K562 (cell line): ENCODE results near the gene NUFIP2. TPM values are rescaled to one million over a fixed set of nuclear protein-coding genes. Genes with fewer than 3 reads are reported as not detected.

ENCODE experiments used
- CC2D1A ChIP-seq: fragments of 450-650 bp; IDR thresholded peaks from 2 replicates; pipeline ENCODE4 v1.6.1; 2017; ENCODE audit warnings: mild to moderate bottlenecking
- ETV1 ChIP-seq: fragments of 450-650 bp; conservative IDR thresholded peaks from 2 replicates; pipeline ENCODE4 v1.6.1; 2016; ENCODE audit warnings: missing genetic modification characterization, control low read depth, low read depth, missing compliant biosample characterization
- FOS ChIP-seq: IDR thresholded peaks from 3 replicates; pipeline ENCODE4 v1.6.1; 2011; ENCODE audit not compliant: insufficient read length; ENCODE audit errors: extremely low read depth
- FOXK2 ChIP-seq, 2 experiments: fragments of 450-650 bp; IDR thresholded peaks in 1 of 2; conservative IDR thresholded peaks in 1 of 2; 2 replicates each; pipeline ENCODE4 v1.6.1; 2016; ENCODE audit warnings: low read depth in 2 of 2, mild to moderate bottlenecking in 1 of 2
- GTF2A2 ChIP-seq: IDR thresholded peaks from 2 replicates; pipeline ENCODE4 v1.6.1; 2016; ENCODE audit warnings: mild to moderate bottlenecking, missing genetic modification characterization, missing compliant biosample characterization
- MAZ ChIP-seq, 2 experiments: fragments of 450-650 bp in 1 of 2; sonication (generic) in 1 of 2; formaldehyde crosslinking; IDR thresholded peaks in 1 of 2; conservative IDR thresholded peaks in 1 of 2; 2 replicates each; pipeline versions ENCODE4 v1.4.0 to v1.5.0; 2020; ENCODE audit warnings: mild to moderate bottlenecking in 1 of 2, missing genetic modification reagents in 1 of 2
- MCM3 ChIP-seq: fragments of 450-650 bp; IDR thresholded peaks from 2 replicates; pipeline ENCODE4 v1.6.1; 2016
- PTRF ChIP-seq: fragments of 450-650 bp; IDR thresholded peaks from 2 replicates; pipeline ENCODE4 v1.6.1; 2016; ENCODE audit warnings: mild to moderate bottlenecking, missing genetic modification characterization, missing compliant biosample characterization
- RBBP5 ChIP-seq: fragments of 200-600 bp; sonication (generic); IDR thresholded peaks from 2 replicates; pipeline ENCODE4 v1.6.1; 2012; ENCODE audit warnings: borderline replicate concordance, mild to moderate bottlenecking, low read length, control low read depth, inconsistent platforms; ENCODE audit not compliant: insufficient read depth, poor library complexity, severe bottlenecking
- RBM25 ChIP-seq: fragments of 200-400 bp; formaldehyde crosslinking; IDR thresholded peaks from 2 replicates; pipeline ENCODE4 v1.6.1; 2018; ENCODE audit warnings: low read length, low read depth, moderate library complexity; ENCODE audit not compliant: severe bottlenecking
- RERE ChIP-seq: sonication (generic); formaldehyde crosslinking; IDR thresholded peaks from 2 replicates; pipeline ENCODE4 v1.8.0; 2023; ENCODE audit warnings: missing genetic modification reagents, mild to moderate bottlenecking, borderline replicate concordance
- RUNX1 ChIP-seq: sonication (generic); IDR thresholded peaks from 2 replicates; pipeline ENCODE4 v1.6.1; 2016; ENCODE audit warnings: antibody characterized with exemption, low read depth
- TCF3 ChIP-seq: sonication (generic); formaldehyde crosslinking; IDR thresholded peaks from 2 replicates; pipeline ENCODE4 v1.4.0; 2020; ENCODE audit warnings: mild to moderate bottlenecking, missing genetic modification reagents
- ZNF165 ChIP-seq: fragments of 250-450 bp; sonication (Bioruptor Pico); IDR thresholded peaks from 2 replicates; pipeline ENCODE4 v1.4.0; 2020; ENCODE audit warnings: borderline replicate concordance
- ZNF263 ChIP-seq: sonication (generic); formaldehyde crosslinking; IDR thresholded peaks from 2 replicates; pipeline ENCODE4 v1.8.0; 2022; ENCODE audit warnings: mild to moderate bottlenecking, missing genetic modification reagents, borderline replicate concordance
- ZNF274 ChIP-seq: IDR thresholded peaks from 2 replicates; pipeline ENCODE4 v1.6.1; 2011; ENCODE audit warnings: low read depth, mild to moderate bottlenecking, low read length, moderate library complexity, borderline replicate concordance
- ZNF830 ChIP-seq: fragments of 250-450 bp; sonication (Bioruptor Pico); IDR thresholded peaks from 2 replicates; pipeline ENCODE4 v1.5.0; 2021; ENCODE audit warnings: mild to moderate bottlenecking
- polyA plus RNA-seq, 8 experiments: library from polyadenylated mRNA; depleted of rRNA in 4 of 8; stranded (reverse) in 5 of 8; unstranded in 3 of 8; fragments of >200 nt; fragmentation: Nextera tagmentation in 2 of 8; fragmentation: Illumina TruSeq in 1 of 8; extraction: Ambion mirVana in 2 of 8; extraction: Trizol in 1 of 8; gene quantifications; 2 replicates each; pipeline versions ENCODE4 v1.2.1 to v1.2.3, GENCODE V29; 2011 to 2014; ENCODE audit warnings: inconsistent platforms in 1 of 8, missing spikeins in 1 of 8
- total RNA-seq, 7 experiments: library from RNA; depleted of rRNA in 6 of 7; stranded (reverse); fragments of >200 nt in 6 of 7; fragmentation: Illumina TruSeq in 2 of 7; extraction: Trizol in 2 of 7; gene quantifications; 2 replicates each; pipeline versions ENCODE4 v1.2.1 to v1.2.3, GENCODE V29; 2011 to 2021; ENCODE audit warnings: low replicate concordance in 1 of 7
- TF ChIP-seq, protein P1 (sequence below): IDR thresholded peaks from 2 replicates; pipeline ENCODE4 v1.6.1; 2011; ENCODE audit warnings: borderline replicate concordance, low read depth, mild to moderate bottlenecking, moderate library complexity, low read length; ENCODE audit not compliant: insufficient read depth, poor library complexity, severe bottlenecking
- TF ChIP-seq, protein P2 (sequence below): sonication (generic); formaldehyde crosslinking; IDR thresholded peaks from 2 replicates; pipeline ENCODE4 v1.5.0; 2020; ENCODE audit warnings: missing genetic modification reagents

NUFIP2 gene
- total and polyA plus RNA-seq, 9 of the 15 experiments (the other 6 are each of a cell fraction or from before 2014, with no cell fraction given) = 4.9 to 40.7 (median 18.5) TPM

GRCh38 chr17:29293890-29294579 is at the start of gene NUFIP2 (continued):
- TF ChIP-seq ZNF263 (CRISPR knock-in tag) = peak; percentile 52; the same call in 1 of the 2 replicates
- no peak for TF ChIP-seq CC2D1A
- TF ChIP-seq ZNF165 = no peak
- no peak for TF ChIP-seq RUNX1
- peak; percentile 13 for TF ChIP-seq TCF3 (CRISPR knock-in tag)
- TF ChIP-seq FOXK2 (conservative IDR thresholded peaks at IDR 0.05 in 1 of 2, IDR thresholded peaks at IDR 0.05 in 1 of 2; ENCODE audit: low read depth in 2 of 2) = 0 out of 4 replicates have a peak, but pooled peaks have one; percentile 18 to 21
- peak; percentile 27; the same call in 1 of the 2 replicates for TF ChIP-seq ETV1 (tag)
- 0 out of 2 replicates have a peak, but pooled peaks have one; percentile 6 for TF ChIP-seq PTRF (tag)
- peak; percentile 2; the same call in 1 of the 2 replicates for TF ChIP-seq GTF2A2 (tag)
- TF ChIP-seq RBM25 = peak; percentile 69
- TF ChIP-seq FOS = peak; percentile 69
- no peak for TF ChIP-seq ZNF830 (CRISPR knock-in tag)
- no peak for TF ChIP-seq ZNF274
- TF ChIP-seq RBBP5 = peak; percentile 22
- TF ChIP-seq, protein P1, sequence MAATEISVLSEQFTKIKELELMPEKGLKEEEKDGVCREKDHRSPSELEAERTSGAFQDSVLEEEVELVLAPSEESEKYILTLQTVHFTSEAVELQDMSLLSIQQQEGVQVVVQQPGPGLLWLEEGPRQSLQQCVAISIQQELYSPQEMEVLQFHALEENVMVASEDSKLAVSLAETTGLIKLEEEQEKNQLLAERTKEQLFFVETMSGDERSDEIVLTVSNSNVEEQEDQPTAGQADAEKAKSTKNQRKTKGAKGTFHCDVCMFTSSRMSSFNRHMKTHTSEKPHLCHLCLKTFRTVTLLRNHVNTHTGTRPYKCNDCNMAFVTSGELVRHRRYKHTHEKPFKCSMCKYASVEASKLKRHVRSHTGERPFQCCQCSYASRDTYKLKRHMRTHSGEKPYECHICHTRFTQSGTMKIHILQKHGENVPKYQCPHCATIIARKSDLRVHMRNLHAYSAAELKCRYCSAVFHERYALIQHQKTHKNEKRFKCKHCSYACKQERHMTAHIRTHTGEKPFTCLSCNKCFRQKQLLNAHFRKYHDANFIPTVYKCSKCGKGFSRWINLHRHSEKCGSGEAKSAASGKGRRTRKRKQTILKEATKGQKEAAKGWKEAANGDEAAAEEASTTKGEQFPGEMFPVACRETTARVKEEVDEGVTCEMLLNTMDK = no peak
- no peak for TF ChIP-seq RERE (CRISPR knock-in tag)
- TF ChIP-seq MCM3 = no peak
- TF ChIP-seq, protein P2, sequence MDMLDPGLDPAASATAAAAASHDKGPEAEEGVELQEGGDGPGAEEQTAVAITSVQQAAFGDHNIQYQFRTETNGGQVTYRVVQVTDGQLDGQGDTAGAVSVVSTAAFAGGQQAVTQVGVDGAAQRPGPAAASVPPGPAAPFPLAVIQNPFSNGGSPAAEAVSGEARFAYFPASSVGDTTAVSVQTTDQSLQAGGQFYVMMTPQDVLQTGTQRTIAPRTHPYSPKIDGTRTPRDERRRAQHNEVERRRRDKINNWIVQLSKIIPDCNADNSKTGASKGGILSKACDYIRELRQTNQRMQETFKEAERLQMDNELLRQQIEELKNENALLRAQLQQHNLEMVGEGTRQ (CRISPR knock-in tag) = no peak
- TF ChIP-seq MAZ (CRISPR knock-in tag; conservative IDR thresholded peaks at IDR 0.05 in 1 of 2, IDR thresholded peaks at IDR 0.05 in 1 of 2) = peak; percentile 78 to 80; a peak in 2 of 4 replicates
